GM19035 (cell line): Measurements from ENCODE around the gene C1orf87.

Experiments
- ATAC-seq: cut with Tn5 transposase; IDR thresholded peaks from one replicate; pipeline ENCODE4 v1.9.1; 2021; ENCODE audit not compliant: unreplicated experiment

Gene C1orf87

GRCh38 chr1:60073605-60074278 lies at the start of gene C1orf87:
Gene C1orf87, minus strand, starts transcription at chr1:60073770. Its CDS starts 1,127 bp downstream, at chr1:60072643.
- ATAC-seq = no peak

GRCh38 chr1:60118085-60118484 lies 44.5 kb upstream of the C1orf87 start:
- ATAC-seq = no peak

GRCh38 chr1:60114745-60115318 lies 41.3 kb upstream of the C1orf87 start:
- ATAC-seq = no peak

GRCh38 chr1:60113596-60113995 lies 40.0 kb upstream of the C1orf87 start:
- ATAC-seq = no peak

GRCh38 chr1:60113028-60113427 lies 39.5 kb upstream of the C1orf87 start:
- ATAC-seq = no peak

GRCh38 chr1:60111716-60112115 lies 38.1 kb upstream of the C1orf87 start:
- ATAC-seq = no peak

GRCh38 chr1:60111118-60111517 lies 37.5 kb upstream of the C1orf87 start:
- no peak for ATAC-seq

GRCh38 chr1:60108196-60108595 lies 34.6 kb upstream of the C1orf87 start:
- no peak for ATAC-seq

GRCh38 chr1:60103186-60103585 lies 29.6 kb upstream of the C1orf87 start:
- no peak for ATAC-seq

- ATAC-seq = no peak
These were observed 28.9 kb upstream of the C1orf87 start for GRCh38 chr1:60102267-60103061.

GRCh38 chr1:60101516-60101915 lies 27.9 kb upstream of the C1orf87 start:
- ATAC-seq = no peak

GRCh38 chr1:60091195-60091715 lies 17.7 kb upstream of the C1orf87 start:
- no peak for ATAC-seq

- no peak for ATAC-seq
These were observed 17.1 kb upstream of the C1orf87 start for GRCh38 chr1:60090655-60091054.

- no peak for ATAC-seq
These were observed 15.1 kb upstream of the C1orf87 start for GRCh38 chr1:60088620-60089155.

GRCh38 chr1:60087681-60088080 lies 14.1 kb upstream of the C1orf87 start:
- ATAC-seq = no peak

GRCh38 chr1:60078182-60078581 lies 4.6 kb upstream of the C1orf87 start:
- ATAC-seq = no peak

- ATAC-seq = no peak
These were observed 2.3 kb downstream of the C1orf87 start for GRCh38 chr1:60071296-60071695.

- ATAC-seq = no peak
These were observed 3.9 kb downstream of the C1orf87 start for GRCh38 chr1:60069691-60070090.

- no peak for ATAC-seq
These were observed 5.1 kb downstream of the C1orf87 start for GRCh38 chr1:60068393-60069045.

- ATAC-seq = no peak
These were observed 7.6 kb downstream of the C1orf87 start for GRCh38 chr1:60066001-60066400.

- no peak for ATAC-seq
These were observed 8.4 kb downstream of the C1orf87 start for GRCh38 chr1:60065199-60065598.
